ENCODE results near the gene TUBA3C.

DNA sequence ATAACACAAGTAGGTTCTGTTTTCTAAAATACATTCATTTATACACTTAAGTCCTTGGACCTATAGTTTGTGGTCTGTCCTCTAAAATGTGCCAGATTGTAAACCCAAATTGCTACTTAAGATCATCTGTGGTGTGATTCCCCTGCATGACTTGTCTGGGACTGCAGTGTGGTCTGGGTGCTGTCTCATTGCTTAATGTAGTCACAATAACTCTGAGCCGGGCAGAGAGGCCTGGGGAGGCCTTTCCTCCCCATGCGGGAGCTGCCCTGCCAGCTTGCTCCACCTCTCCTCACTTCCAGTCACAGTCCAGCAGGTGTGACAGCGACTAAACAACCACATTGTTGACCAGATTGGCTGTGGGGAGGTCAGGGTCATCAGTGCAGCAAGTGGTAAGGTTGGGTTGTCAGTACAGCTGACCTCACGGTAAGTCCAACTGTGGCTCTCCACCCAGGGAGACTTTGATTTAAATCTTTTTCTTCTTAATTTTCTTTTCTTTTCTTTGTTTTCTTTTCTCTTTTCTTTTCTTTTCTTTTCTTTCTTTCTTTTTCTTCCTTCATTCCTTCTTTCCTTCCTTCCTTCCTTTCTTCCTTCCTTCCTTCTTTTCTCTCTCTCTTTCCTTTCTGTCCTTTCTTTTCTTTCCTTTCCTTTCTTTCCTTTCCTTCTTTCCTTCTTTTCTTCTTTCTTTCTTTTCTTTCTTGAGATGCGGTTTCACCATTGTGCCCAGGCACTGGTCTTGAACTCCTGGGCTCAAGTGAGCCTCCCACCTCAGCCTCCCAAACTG, 4.4 kb upstream of the TUBA3C start:
- TF ChIP-seq, protein P1, sequence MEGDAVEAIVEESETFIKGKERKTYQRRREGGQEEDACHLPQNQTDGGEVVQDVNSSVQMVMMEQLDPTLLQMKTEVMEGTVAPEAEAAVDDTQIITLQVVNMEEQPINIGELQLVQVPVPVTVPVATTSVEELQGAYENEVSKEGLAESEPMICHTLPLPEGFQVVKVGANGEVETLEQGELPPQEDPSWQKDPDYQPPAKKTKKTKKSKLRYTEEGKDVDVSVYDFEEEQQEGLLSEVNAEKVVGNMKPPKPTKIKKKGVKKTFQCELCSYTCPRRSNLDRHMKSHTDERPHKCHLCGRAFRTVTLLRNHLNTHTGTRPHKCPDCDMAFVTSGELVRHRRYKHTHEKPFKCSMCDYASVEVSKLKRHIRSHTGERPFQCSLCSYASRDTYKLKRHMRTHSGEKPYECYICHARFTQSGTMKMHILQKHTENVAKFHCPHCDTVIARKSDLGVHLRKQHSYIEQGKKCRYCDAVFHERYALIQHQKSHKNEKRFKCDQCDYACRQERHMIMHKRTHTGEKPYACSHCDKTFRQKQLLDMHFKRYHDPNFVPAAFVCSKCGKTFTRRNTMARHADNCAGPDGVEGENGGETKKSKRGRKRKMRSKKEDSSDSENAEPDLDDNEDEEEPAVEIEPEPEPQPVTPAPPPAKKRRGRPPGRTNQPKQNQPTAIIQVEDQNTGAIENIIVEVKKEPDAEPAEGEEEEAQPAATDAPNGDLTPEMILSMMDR (conservative IDR thresholded peaks at IDR 0.05; ENCODE audit: low read depth in 2 of 2) = no peak
- no peak for TF ChIP-seq JUNB (IDR thresholded peaks at IDR 0.05; ENCODE audit: unreplicated experiment)
- TF ChIP-seq POLR2AphosphoS5 (IDR thresholded peaks at IDR 0.05; ENCODE audit: low read depth) = no peak
- TF ChIP-seq EZH2 (IDR thresholded peaks at IDR 0.05; ENCODE audit: low read depth, unreplicated experiment) = no peak
- TF ChIP-seq, protein P2, sequence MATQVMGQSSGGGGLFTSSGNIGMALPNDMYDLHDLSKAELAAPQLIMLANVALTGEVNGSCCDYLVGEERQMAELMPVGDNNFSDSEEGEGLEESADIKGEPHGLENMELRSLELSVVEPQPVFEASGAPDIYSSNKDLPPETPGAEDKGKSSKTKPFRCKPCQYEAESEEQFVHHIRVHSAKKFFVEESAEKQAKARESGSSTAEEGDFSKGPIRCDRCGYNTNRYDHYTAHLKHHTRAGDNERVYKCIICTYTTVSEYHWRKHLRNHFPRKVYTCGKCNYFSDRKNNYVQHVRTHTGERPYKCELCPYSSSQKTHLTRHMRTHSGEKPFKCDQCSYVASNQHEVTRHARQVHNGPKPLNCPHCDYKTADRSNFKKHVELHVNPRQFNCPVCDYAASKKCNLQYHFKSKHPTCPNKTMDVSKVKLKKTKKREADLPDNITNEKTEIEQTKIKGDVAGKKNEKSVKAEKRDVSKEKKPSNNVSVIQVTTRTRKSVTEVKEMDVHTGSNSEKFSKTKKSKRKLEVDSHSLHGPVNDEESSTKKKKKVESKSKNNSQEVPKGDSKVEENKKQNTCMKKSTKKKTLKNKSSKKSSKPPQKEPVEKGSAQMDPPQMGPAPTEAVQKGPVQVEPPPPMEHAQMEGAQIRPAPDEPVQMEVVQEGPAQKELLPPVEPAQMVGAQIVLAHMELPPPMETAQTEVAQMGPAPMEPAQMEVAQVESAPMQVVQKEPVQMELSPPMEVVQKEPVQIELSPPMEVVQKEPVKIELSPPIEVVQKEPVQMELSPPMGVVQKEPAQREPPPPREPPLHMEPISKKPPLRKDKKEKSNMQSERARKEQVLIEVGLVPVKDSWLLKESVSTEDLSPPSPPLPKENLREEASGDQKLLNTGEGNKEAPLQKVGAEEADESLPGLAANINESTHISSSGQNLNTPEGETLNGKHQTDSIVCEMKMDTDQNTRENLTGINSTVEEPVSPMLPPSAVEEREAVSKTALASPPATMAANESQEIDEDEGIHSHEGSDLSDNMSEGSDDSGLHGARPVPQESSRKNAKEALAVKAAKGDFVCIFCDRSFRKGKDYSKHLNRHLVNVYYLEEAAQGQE (IDR thresholded peaks at IDR 0.05; ENCODE audit: unreplicated experiment) = no peak
- TF ChIP-seq EZH2phosphoT487 (IDR thresholded peaks at IDR 0.05; ENCODE audit: unreplicated experiment) = no peak
